HepG2 (cell line): ENCODE measurements around the gene NCKIPSD. TPM values are rescaled to one million over a fixed set of nuclear protein-coding genes. Genes with fewer than 3 reads are reported as not detected.

ENCODE experiments used
- AFF4 ChIP-seq: sonication (generic); formaldehyde crosslinking; IDR thresholded peaks from 2 replicates; pipeline ENCODE4 v1.4.0; 2020; ENCODE audit warnings: missing genetic modification reagents
- IKZF1 ChIP-seq: fragments of 450-650 bp; IDR thresholded peaks from 2 replicates; pipeline ENCODE4 v1.7.1; 2016
- IRF2 ChIP-seq: IDR thresholded peaks from 2 replicates; pipeline ENCODE4 v1.6.1; 2018; ENCODE audit warnings: missing genetic modification reagents, missing compliant biosample characterization
- KDM6A ChIP-seq: IDR thresholded peaks from 2 replicates; pipeline ENCODE4 v1.6.1; 2016; ENCODE audit warnings: low read depth
- MIER2 ChIP-seq: IDR thresholded peaks from 2 replicates; pipeline ENCODE4 v1.6.1; 2016; ENCODE audit warnings: missing biosample characterization, missing genetic modification reagents
- PRDM4 ChIP-seq: sonication (generic); formaldehyde crosslinking; IDR thresholded peaks from 2 replicates; pipeline ENCODE4 v1.9.0; 2021; ENCODE audit warnings: missing genetic modification reagents, borderline replicate concordance
- SOX6 ChIP-seq, 2 experiments: fragments of 450-650 bp in 1 of 2; sonication (generic) in 1 of 2; formaldehyde crosslinking in 1 of 2; IDR thresholded peaks; 2 replicates each; pipeline versions ENCODE4 v1.4.0 to v1.6.1; 2017 to 2020; ENCODE audit warnings: antibody characterized with exemption in 1 of 2, mild to moderate bottlenecking in 1 of 2, missing genetic modification reagents in 1 of 2
- TERF1 ChIP-seq: sonication (generic); formaldehyde crosslinking; IDR thresholded peaks from 2 replicates; pipeline ENCODE4 v1.8.0; 2022; ENCODE audit warnings: mild to moderate bottlenecking, missing genetic modification reagents, moderate library complexity
- U2AF2 ChIP-seq: fragments of 200-400 bp; formaldehyde crosslinking; IDR thresholded peaks from 2 replicates; pipeline ENCODE4 v1.6.1; 2017; ENCODE audit warnings: low read depth, mild to moderate bottlenecking, low read length
- ZBTB26 ChIP-seq: IDR thresholded peaks from 2 replicates; pipeline ENCODE4 v1.6.1; 2016; ENCODE audit warnings: missing compliant biosample characterization, missing genetic modification reagents, borderline replicate concordance
- ZKSCAN5 ChIP-seq: sonication (generic); formaldehyde crosslinking; IDR thresholded peaks from 2 replicates; pipeline ENCODE4 v1.5.1; 2020; ENCODE audit warnings: mild to moderate bottlenecking, missing genetic modification reagents
- ZNF296 ChIP-seq: sonication (generic); formaldehyde crosslinking; conservative IDR thresholded peaks from 2 replicates; pipeline ENCODE4 v1.5.0; 2020; ENCODE audit warnings: mild to moderate bottlenecking, missing genetic modification reagents
- ZNF704 ChIP-seq: sonication (generic); formaldehyde crosslinking; IDR thresholded peaks from 2 replicates; pipeline ENCODE4 v1.8.1; 2023; ENCODE audit warnings: mild to moderate bottlenecking, inconsistent platforms, moderate library complexity, missing genetic modification reagents, borderline replicate concordance
- ZNF724P ChIP-seq: sonication (generic); formaldehyde crosslinking; IDR thresholded peaks from 2 replicates; pipeline ENCODE4 v1.8.0; 2022; ENCODE audit warnings: missing genetic modification reagents, borderline replicate concordance
- ZNF747 ChIP-seq: sonication (generic); formaldehyde crosslinking; IDR thresholded peaks from 2 replicates; pipeline ENCODE4 v1.8.1; 2023; ENCODE audit warnings: missing genetic modification reagents, mild to moderate bottlenecking, borderline replicate concordance
- polyA plus RNA-seq, 8 experiments: library from polyadenylated mRNA; depleted of rRNA in 3 of 8; stranded (reverse) in 7 of 8; unstranded in 1 of 8; fragments of >200 nt; fragmentation: Illumina TruSeq in 4 of 8; extraction: Trizol in 4 of 8; gene quantifications; 2 replicates each; pipeline versions ENCODE4 v1.2.1 to v1.2.3, GENCODE V29; 2011 to 2016; ENCODE audit warnings: low read depth in 4 of 8, missing spikeins in 1 of 8, mixed read lengths in 1 of 8; ENCODE audit not compliant: insufficient read depth in 1 of 8
- total RNA-seq, 5 experiments: library from RNA; depleted of rRNA; stranded (reverse); fragments of >200 nt; fragmentation: Illumina TruSeq; extraction: Trizol; gene quantifications; 2 replicates each; pipeline ENCODE4 v1.2.3, GENCODE V29; 2016; ENCODE audit warnings: low read depth in 1 of 5

The NCKIPSD gene
- total and polyA plus RNA-seq, 2 of the 13 experiments (the other 11 are each of a cell fraction or from before 2014, with no cell fraction given): 13.5 to 35.2 TPM

- TF ChIP-seq ZNF704 (CRISPR knock-in tag) (peak; percentile 49; the same call in 1 of the 2 replicates), PRDM4 (no peak), TERF1 (CRISPR knock-in tag) (no peak), IKZF1 (no peak), ZKSCAN5 (CRISPR knock-in tag) (no peak), U2AF2 (no peak), MIER2 (CRISPR knock-in tag) (0 out of 2 replicates have a peak, but pooled peaks have one; percentile 25), ZBTB26 (CRISPR knock-in tag) (peak; percentile 33; the same call in 1 of the 2 replicates), ZNF724P (0 out of 2 replicates have a peak, but pooled peaks have one; percentile 84), IRF2 (peak; percentile 42; the same call in 1 of the 2 replicates), SOX6 (IDR thresholded peaks at IDR 0.05) (no peak), SOX6 (CRISPR knock-in tag; IDR thresholded peaks at IDR 0.05) (peak; percentile 47; the same call in 1 of the 2 replicates), ZNF296 (CRISPR knock-in tag) (no peak), ZNF747 (CRISPR knock-in tag) (no peak; the same call in 1 of the 2 replicates), AFF4 (CRISPR knock-in tag) (0 out of 2 replicates have a peak, but pooled peaks have one; percentile 46), KDM6A (CRISPR knock-in tag) (no peak)
These were observed 50.3 kb downstream of the NCKIPSD start, which contains the start of gene SLC26A6 (continued) for GRCh38 chr3:48635222-48636021.
